Inferior parietal cortex (tissue), 1 donor: ENCODE results near the gene ZFP37.
"Not testable (repeated sequence)": the region's sequence is repeated elsewhere in the genome, so short reads cannot be mapped to it uniquely, and the experiment has no call there.

ENCODE experiments used
- DNase-seq: peaks from one replicate; pipeline ENCODE4 v3.0.0-alpha.2; 2016; ENCODE audit errors: extremely low spot score

Gene ZFP37

GRCh38 chr9:113056191-113057106, at the start of gene ZFP37:
TSS of gene ZFP37 (minus strand) at chr9:113056724. CDS start at chr9:113056688, 36 bp downstream.
- peak; percentile 95 for DNase-seq

- not testable (repeated sequence) for DNase-seq
Measured at GRCh38 chr9:113105345-113105744, 48.8 kb upstream of the ZFP37 start.

GRCh38 chr9:113095561-113095960, 39.0 kb upstream of the ZFP37 start:
- DNase-seq: no peak

- DNase-seq: not testable (repeated sequence)
Measured at GRCh38 chr9:113089924-113090323, 33.4 kb upstream of the ZFP37 start.

- DNase-seq: not testable (repeated sequence)
Measured at GRCh38 chr9:113089143-113089505, 32.6 kb upstream of the ZFP37 start.

- not testable (repeated sequence) for DNase-seq
Measured at GRCh38 chr9:113088456-113089142, 32.1 kb upstream of the ZFP37 start.

- DNase-seq: not testable (repeated sequence)
Measured at GRCh38 chr9:113062932-113063310, 6.4 kb upstream of the ZFP37 start.

GRCh38 chr9:113062256-113062931, 5.9 kb upstream of the ZFP37 start:
- DNase-seq: not testable (repeated sequence)

- DNase-seq: not testable (repeated sequence)
Measured at GRCh38 chr9:113061072-113061850, 4.7 kb upstream of the ZFP37 start.

GRCh38 chr9:113059581-113060284, 3.2 kb upstream of the ZFP37 start:
- DNase-seq: not testable (repeated sequence)

GRCh38 chr9:113057193-113057592, 669 bp upstream of the ZFP37 start:
- DNase-seq: no peak

- DNase-seq: no peak
Measured at GRCh38 chr9:113042884-113043657, 13.5 kb downstream of the ZFP37 start.

- DNase-seq: no peak
Measured at GRCh38 chr9:113026200-113026599, 30.3 kb downstream of the ZFP37 start.

- no peak for DNase-seq
Measured at GRCh38 chr9:113018247-113018646, 38.3 kb downstream of the ZFP37 start.

- DNase-seq: no peak
Measured at GRCh38 chr9:113012492-113012891, 44.0 kb downstream of the ZFP37 start.

- DNase-seq: peak; percentile 75
Measured at GRCh38 chr9:113011911-113012381, 44.6 kb downstream of the ZFP37 start, which contains the start of gene ZNF883. TSS of gene ZNF883 (minus strand) at chr9:113012192.

- DNase-seq: no peak
Measured at GRCh38 chr9:113005777-113006176, 50.7 kb downstream of the ZFP37 start.

GRCh38 chr9:112997236-112997941, 59.1 kb downstream of the ZFP37 start:
- DNase-seq: no peak
